Activated naive CD4-positive, alpha-beta T cell treated with anti-CD3 and anti-CD28 coated beads, Interleukin-2, amount 50 U/mL, for 16 hours (primary cell): ENCODE results near the gene UBE3C.
A peak's percentile ranks its signal among the peaks of the same experiment; 100 is the strongest.
"Not testable (repeated sequence)": the region's sequence is repeated elsewhere in the genome, so short reads cannot be mapped to it uniquely, and the experiment has no call there.

Experiments
- DNase-seq: peaks from one replicate; pipeline ENCODE4 v3.0.0-alpha.2; 2020

UBE3C gene

DNA sequence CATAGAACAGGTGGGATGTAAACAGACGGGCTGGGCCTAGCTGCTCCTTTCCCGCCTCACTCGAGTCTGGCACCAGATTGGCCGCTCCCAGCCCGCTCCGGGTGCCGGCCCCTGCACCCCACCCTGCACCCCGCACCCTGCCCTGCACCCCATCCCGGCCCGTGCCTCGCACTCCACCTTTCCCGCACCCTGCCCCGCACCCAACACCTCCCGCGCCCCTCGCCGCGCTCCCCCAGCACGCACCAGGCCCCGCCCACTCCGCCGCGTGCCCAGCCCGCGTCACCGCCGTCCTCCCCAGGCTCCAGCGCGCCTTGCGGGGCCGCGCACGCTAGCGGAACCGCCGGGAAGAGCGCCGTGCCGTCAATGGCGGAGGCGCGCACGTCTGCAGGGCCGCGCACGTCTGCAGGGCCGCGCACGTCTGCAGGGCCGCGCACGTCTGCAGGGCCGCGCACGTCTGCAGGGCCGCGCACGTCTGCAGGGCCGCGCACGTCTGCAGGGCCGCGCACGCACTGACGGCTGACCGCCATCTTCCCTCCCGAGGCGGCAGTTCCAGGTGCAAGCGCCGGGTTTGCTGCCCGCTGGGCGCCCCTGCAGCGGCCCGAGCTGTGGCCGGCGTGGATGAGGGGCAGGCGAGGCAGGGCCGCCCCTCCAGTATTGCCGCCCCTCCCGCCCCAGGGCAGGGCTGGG, at the start of gene UBE3C:
Gene UBE3C, plus strand, starts transcription at position 503 of the 687 bp plus-strand sequence. CDS start 347 bp downstream, outside the sequence.
- peak; percentile 94 for DNase-seq

DNA sequence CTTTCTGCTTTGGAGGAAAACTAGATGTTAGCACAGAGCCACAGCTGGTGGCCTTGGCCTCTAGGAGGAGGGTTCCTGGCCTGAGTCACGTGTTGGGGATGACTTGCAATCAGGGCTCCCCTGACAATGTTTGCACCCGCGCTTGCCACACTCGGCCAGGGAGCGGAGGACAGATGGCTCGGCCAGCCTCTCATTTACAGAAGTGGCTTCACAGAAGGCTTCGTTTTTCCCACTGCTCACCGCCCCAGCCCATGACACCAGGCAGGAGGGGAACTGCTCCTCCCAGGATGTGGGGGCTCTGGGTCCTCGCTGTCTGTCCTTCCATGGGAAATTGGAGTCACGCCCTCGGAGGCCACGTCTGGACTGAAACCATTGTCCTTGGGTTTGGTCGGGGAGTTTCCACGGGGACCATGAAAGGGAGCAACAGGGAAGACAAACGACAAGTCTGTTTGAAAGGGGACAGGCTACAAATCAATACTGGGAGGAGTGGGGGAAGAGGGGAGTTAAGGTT, 49.6 kb upstream of the UBE3C start:
- no peak for DNase-seq

DNA sequence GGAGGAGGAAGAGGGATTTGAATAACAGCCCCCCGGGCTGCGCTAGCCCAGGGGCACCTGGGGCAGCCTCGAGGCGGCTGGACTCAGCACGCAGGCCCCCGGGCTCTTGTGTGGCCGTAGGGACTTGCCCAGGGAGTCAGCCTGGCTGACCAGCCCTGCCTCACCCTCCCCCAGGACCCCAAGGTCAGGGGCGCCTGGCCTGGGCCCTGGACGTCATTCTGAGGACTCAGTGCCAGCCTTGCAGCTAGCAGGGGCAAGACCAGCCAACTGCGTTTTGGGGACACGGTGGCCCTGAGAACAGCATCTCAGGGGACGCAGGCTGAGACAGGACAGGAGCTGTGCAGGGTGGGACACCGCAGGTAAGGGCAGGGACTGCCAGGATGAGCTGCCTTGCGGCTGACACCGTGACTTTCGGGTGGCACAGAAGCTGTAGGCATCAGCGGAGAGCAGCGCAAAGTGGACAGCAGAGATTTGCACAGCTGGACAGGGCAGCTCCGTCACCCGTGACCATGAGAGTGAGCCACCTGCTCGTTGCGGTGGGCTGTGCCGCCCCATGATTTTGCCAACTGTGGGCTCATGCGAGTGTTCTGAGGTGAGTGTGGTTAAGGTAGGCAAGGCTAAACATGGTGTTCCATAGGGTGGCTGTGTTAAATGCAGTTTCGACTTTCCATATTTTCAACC, 48.1 kb upstream of the UBE3C start:
- no peak for DNase-seq

DNA sequence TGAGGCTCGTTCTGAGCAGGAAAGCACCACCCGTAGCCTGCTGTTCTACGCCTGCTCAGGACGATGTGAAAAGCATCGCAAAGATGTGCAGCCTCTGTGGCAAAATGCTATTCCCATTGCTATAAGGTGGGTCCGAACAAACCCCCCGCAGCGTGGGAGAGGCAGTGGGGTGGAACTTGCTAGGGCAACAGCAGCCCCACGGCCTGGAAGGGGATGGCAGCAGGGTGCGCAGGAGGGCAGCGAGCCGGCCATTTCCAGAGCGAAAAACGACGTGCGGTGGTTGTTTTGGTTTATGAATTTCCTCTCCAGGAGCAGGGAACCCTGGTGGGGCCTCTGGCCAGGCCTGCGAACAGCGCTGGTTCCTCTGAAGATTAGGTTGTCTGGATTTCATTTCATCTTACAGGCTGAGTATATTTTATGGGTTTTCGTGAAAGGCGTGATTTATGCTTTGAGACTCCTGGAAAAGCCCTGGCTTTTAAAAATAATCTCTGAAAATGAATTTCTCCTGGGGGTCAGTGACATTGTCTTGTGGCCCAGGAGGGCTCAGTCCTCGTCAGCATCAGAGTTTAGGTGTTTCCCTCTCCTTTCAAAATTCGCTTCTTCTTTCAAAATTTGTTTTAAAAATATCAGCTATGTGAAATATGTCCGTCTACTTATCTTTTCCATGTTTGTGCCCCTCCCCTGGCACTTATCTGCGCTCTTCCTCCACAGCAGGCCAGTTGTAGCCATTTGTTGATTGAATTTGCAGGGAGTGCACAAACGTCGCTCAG, 42.3 kb upstream of the UBE3C start:
- no peak for DNase-seq

DNA sequence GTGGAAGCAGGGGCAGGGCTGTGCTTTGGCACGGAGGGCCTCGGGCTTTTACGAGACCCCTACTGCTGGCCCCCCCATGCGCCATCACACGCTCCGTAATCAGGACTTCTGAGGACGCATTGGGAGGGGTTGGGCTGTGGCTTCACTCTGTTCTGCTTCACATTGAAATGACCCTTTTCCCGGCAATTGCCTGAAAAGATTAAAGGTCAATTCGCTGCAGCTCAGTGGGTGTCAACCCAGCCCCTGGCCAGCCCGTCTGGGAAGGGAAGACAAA, 41.7 kb upstream of the UBE3C start:
- no peak for DNase-seq

DNA sequence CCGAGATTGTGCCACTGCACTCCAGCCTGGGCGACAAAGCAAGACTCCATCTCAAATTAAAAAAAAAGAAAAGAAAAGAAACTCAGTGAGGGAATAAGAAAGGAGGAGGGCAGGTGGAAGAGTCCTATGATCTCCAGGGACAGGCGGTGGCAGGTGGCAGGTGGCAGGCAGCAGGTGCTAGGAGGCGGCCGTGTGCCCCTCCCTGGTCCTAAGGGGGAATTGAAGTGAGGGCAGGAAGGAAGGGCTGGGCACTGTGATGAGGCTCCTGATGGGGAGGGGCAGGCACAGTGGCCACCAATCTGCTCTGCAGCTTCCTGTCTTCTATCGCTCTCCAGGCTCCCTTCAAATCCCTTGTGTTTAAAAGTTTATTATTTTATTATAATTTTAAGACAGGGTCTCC, 41.2 kb upstream of the UBE3C start:
- no peak for DNase-seq

DNA sequence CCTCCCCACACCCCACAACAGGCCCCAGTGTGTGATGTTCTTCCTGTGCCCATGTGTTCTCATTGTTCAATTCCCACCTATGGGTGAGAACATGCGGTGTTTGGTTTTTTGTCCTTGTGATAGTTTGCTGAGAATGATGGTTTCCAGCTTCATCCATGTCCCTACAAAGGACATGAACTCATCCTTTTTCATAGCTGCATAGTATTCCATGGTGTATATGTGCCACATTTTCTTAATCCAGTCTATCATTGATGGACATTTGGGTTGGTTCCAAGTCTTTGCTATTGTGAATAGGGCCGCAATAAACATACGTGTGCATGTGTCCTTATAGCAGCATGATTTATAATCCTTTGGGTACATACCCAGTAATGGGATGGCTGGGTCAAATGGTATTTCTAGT, 38.7 kb upstream of the UBE3C start:
- not testable (repeated sequence) for DNase-seq

DNA sequence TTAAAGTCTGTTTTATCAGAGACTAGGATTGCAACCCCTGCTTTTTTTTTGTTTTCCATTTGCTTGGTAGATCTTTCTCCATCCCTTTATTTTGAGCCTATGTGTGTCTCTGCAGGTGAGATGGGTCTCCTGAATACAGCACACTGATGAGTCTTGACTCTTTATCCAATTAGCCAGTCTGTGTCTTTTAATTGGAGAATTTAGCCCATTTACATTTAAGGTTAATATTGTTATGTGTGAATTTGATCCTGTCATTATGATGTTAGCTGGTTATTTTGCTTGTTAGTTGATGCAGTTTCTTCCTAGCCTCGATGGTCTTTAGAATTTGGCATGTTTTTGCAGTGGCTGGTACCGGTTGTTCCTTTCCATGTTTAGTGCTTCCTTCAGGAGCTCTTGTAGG, 35.1 kb upstream of the UBE3C start:
- DNase-seq = not testable (repeated sequence)

DNA sequence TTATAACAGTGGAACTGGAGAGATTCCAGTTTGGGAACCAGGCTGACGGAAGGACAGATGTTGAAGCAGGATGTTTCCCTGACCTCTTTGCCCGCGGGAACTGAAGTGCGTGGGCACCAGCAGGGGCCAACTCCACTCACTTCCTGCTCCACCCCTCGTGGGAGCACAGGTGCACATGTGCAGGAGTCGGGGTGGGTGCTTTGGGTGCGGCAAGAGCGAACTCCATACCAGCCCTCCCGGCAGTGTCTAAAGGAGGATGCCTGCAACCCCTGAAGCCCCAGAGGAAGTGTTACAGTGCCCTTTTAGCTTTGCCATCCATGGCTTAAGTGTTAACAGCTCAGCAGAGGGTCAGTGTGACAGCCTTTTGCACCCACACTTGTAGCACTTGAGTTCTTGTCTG, 27.4 kb upstream of the UBE3C start:
- DNase-seq = no peak

DNA sequence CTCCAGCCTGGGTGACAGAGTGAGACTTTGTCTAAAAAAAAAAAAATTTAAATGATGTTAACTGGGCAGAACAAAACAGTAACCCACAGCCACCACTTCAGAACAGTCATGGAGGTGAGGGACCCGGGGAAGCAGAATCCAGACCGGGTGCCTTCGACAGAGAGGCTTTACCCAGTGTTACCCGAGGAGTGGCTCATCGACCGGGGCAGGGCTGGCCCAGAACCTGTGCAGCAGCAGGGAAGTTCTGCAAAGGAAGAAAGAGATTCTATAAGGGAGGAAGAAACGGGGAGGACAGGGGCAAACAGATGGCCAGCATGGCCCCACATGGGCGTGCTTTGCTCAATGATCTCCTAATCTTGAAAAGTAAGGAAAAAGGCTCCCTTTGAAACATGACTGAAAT, 26.0 kb upstream of the UBE3C start:
- DNase-seq = no peak

DNA sequence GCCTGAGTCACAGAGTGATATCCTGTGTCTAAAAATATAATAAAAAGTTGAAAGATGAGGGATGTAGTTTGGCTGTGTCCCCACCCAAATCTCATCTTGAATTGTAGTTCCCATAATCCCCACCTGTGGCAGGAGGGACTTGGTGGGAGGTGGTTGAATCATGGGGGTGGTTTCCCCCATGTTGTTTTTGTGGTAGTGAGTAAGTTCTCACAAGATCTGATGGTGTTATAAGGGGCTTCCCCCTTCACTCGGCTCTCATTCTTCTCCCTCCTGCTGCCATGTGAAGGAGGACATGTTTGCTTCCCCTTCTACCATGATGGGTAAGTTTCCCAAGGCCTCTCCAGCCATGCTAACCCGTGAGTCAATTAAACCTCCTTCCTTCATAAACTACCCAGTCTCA, 25.1 kb upstream of the UBE3C start:
- no peak for DNase-seq

DNA sequence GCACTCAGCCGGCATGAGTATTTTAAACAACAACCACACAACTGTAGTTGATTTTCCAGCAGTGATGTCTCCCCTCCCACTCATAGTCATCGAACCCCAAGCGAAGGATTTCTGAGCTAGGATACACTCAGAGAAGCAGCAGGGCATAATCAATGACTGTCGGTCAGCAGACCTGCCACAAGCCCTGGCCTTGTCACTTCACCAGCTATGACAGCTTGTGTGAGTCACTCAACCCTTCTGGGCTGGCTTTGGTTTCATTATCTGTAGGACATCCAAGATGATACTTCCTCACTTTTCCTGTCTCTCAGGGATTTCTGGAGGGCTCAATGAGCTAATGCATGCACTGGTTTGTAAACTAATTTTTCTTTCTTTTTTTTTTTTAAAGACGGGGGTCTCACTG, 22.0 kb upstream of the UBE3C start:
- no peak for DNase-seq

DNA sequence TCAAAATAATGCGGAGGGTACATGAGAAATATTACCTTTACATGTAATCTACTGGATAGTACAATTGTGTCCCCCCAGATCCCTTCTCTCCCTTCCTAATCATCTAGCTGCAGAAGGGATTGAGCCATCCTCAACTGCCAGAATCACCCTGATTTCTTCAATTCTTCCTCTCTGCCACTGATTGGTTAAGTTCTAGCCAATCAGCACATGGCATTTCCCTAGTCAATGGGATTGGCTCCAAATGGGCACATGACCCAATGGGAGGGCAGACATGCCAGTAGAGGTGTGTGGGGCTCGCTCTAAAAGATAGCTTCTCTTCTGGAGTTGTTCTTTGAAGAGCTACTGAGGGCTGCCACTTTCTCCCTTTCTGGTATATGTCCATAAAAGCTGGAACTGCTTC, 20.9 kb upstream of the UBE3C start:
- DNase-seq = no peak

DNA sequence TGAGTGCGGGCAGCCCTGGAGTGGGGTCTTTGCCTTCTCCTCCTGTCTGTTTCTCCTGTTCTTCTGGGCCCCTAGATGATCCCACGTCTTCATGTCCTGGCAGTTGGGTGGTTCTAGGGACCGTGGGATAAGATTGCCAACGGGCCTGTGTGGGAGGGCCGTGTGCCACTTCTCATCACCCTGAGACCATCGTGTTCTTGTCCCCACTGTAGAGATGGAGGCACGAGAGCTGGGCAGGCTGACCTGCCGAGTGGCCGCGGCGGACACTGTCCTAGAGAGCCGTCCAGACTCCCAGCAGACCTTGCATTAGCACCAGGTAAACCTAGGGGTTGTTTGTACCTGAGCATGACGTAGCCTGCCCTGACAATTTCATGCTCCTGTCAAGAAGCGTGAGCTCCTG, 18.5 kb upstream of the UBE3C start:
- no peak for DNase-seq

DNA sequence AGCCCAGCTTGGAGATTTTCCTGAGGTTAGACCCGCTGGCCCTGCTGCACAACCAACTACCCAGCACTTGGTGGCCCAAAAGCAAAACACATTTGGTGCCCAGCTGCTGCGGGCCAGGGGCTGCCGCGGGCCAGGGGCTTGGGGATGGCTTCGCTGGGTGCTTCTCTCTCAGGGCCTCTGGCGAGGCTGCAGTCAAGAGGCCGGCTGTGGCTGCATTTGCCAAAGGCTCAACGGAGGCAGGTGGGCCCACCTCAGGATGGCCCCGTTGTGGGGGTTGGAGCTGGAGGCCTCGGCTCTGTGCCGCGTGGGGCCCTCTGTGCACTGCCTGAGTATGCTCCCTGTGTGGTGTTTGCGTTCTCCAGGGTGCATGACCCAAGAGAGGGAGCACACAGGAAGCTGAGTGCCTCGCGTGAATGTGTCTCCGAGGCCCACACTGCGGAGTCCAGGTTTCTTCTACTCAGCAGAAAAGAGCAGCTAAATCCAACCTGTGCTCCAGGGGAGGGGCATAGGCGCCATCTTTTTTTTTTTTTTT, 17.5 kb upstream of the UBE3C start:
- DNase-seq = no peak

DNA sequence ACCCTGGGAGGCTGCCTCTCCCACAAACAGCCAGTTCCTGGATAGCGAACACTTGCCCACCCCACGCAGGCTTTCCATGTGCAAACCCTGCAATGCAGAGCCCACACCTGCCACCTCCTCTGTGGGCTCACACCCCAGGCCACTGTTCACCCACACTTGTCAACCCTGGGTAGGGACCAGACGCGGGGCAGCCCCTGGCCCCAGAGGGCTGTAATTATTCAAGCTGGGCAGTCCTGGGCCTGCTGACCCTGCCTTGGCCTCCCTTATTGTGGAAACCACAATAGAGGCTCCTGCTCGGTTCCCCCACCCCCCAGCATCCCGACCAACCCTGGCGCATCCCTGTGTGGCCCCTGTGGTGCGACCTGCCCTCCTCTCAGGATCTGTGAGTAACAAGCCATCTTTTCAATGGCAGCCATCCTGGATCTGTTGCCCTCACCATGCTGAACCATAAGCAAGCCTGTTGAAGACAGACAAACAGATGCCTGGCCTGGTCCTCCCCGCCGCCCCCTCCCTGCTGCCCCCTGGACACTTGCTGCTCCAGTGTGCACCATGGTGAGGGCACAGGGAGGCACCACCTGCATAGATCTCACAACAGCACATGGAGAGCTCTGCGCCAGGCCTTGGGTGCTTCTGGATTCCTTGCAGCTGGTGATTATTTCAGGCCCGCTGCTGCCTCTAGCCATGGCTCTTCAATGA, 15.8 kb upstream of the UBE3C start:
- no peak for DNase-seq

DNA sequence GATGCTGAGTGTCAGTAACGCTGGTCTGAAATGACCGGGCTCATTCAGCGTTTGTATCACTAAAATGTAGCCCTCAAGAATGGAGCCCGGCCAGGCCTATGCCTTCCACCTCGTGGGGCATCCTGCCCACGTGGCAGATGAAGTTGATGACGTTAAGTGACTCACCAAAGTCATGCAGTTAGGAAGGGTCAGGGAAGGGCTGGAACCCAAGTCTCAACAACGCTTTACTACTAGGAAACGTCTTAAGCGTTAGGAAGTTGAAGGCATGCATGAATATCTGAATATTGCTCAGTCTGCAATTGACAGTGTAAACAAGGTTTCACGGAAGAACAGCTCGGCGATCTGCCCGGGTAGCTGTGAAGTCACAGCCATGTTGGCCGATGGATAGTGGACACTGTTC, 14.0 kb upstream of the UBE3C start:
- no peak for DNase-seq

DNA sequence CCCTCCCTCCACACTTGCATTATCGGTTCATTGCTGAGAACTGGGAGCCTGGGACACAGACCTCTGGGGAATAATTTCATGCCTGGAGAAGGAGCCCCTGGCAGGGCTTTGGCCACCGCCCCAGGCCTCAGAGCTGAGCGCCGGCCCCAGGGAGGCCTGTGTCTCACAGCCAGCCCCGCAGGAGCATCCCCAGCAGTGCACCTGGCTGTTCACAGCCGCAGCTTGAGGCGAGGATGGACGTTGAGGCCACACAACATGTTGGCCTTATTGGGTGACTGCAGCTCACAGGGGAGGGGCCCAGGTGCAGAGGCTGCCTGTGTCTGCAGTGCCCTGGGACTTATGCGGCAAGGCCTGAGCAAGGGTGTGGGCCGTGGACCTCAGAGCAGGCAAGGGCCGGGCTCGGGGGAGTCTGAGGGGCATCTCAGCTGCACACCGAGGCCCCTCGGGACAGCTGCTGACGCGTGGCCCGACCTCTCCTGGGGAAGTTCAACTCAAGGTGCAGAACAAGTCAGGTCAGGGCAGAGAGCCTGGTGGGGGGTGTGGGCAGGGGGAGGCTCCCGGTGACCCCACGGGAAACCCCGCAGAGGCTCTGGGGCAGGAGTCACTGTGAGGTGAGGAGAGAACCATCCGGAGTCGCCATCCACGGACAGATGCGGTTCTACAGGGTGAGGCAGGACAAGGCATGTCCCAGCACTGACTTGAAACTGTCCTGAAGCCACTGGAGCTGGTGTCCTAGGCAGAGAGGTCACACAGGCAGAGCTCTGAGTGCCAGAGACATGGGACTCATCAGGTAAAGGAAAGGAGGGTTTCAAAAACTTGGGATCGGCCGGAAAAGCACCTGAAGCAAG, 13.1 kb upstream of the UBE3C start:
- DNase-seq = no peak

DNA sequence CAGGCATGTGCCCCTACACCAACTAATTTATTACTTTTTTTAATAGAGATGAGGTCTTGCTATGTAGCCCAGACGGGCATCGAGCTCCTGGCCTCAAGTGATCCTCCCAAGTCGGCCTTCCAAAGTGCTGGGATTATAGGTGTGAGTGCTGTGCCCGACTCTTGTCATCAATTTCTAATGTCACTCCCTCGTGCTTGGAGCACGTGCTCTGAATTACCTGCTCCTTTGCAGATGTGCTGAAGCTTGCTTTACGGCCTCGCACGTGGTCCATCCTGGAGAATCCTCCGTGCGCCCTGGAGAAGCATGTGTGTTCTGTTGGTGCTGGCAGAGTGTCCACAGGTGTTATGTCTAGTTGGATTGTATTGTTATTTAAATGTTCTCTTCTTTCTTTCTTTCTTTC, 11.8 kb upstream of the UBE3C start:
- DNase-seq = no peak

DNA sequence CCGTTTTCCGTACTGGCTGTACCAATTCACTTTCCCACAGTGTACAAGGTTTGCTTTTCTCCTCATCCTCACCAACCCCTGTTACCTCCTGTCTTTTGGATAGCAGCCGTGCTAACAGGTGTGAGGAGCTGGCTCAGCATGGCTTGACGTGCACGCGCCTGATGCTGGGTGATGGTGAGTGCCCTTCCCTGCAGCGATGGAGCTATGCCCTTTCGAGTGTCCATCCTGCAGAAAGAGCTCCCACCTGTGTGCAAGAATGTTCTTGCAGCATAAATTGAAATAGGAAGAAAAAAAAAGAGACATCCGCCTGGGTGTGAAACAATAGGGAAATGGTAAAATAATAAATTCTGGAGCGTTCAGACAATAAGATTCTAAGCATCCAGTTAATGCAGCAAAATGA, 9.5 kb upstream of the UBE3C start:
- no peak for DNase-seq

DNA sequence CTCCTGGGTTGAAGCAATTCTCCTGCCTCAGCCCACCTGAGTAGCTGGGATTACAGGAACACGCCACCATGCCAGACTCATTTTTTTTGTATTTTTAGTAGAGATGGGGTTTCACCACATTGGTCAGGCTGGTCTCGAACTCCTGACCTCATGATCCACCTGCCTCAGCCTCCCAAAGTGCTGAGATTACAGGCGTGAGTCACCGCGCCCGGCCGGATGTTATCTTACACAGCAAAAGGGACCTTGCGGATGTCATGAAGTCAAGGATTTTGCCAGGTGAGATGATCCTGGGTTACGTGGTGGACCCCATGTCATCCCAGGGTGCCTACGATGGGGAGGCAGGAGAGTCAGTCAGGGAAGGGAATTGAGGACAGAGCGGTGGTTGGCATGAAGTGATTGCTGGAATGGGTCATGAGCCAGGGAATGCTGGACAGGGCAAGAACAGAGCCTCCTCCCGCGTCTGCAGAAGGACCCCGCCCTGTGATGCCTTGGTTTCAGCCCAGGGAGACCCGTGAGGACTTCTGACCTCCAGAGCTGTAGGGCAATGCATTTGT, 8.7 kb upstream of the UBE3C start:
- DNase-seq = no peak

DNA sequence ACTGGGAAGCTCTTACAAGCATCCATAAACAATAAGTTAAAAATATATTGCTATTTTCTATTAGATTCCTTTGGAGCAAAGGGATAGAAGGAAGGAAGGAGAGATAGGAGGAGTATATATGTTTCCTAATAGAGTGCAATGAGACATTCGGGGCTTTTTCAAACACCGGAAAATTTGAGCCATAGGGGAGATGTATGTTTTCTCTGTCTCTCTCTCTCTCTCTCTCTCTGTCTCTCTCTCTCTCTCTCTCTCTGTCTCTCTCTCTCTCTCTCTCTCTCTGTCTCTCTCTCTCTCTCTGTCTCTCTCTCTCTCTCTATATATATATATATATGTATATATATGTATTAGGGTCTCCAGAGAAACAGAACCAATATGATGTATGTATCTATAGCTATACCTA, 7.9 kb upstream of the UBE3C start:
- DNase-seq = not testable (repeated sequence)
